Urothelium cell line (cell line): ENCODE results near the gene TEX13B.

Experiments used
- DNase-seq: peaks from one replicate; pipeline ENCODE4 v3.0.0; 2011; ENCODE audit warnings: low spot score, mixed read lengths
- FAIRE-seq: peaks from 2 replicates; lab custom pipeline; 2011; peaks lifted over from hg19 to GRCh38; lab: Jason Lieb, UNC

Gene TEX13B

DNA sequence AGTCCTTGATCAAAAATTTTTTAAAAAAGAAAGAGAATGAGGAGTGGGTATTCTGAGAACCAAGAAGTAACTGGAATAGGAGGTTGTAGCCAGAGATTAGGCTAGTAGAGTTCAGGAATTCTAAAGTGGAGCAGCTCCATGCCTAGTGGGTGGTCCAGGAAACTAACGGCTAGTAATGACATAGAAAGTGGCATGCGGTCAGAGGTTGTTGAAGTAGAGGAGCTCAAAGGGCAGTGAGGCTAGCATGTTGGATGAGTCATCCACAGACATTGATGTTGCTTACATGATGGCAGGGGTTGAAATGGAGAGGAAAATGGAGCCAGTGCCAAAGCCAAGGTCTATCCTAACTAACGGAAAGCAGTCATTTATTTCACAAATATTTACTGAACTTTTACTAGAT, 42.1 kb downstream of the TEX13B start:
- no peak for DNase-seq
- no peak for FAIRE-seq

DNA sequence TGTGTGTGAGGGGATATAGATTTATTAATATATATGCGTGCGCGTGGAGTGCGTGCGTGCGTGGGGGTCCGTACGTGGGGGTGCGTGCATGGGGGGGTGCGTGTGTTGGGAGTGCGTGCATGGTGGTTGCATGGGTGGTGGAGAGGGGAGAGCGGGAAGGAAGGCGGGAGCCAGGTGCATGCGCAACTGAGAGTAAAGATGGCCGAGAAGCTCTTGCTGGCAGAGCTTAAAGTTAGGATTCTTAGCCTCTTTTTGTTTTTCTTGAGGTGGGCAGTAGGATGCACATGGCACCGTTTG, 45.8 kb downstream of the TEX13B start:
- DNase-seq: no peak
- FAIRE-seq: no peak

GRCh38 chrX:107935664-107936433, 46.3 kb downstream of the TEX13B start:
- no peak for FAIRE-seq

DNA sequence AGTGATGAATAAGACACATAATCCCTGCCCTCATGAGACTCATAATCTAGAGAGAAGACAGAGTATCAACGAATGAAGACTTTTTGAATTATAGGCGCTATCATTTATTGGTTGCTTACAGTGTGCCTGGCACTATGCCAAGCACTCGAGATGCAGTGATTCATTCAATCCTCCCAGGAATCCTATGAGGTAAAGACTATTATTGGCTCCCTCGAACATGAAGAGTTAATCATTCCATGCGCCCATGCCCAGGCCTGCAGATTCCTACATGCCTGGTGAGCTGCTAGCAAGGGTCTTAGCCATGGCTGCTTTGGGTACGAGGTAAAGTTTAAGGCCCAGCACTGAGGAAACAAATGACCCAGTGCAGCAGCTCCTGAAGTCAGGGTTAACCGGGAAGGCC, 47.0 kb downstream of the TEX13B start:
- DNase-seq (peak; percentile 11), FAIRE-seq (no peak)

More at GRCh38 chrX:107935664-107936433, 46.3 kb downstream of the TEX13B start:
- DNase-seq: peak; percentile 33

- no peak for FAIRE-seq
- no peak for DNase-seq
These were observed 47.9 kb downstream of the TEX13B start for GRCh38 chrX:107934262-107934661.
